PFSK-1 (cell line): ENCODE measurements around the gene NAV2.

Source experiments
- FOXP2 ChIP-seq: optimal IDR thresholded peaks from 2 replicates; pipeline ENCODE3; 2011; ENCODE audit warnings: borderline replicate concordance, control low read depth, inconsistent platforms; ENCODE audit not compliant: insufficient read depth; ENCODE audit errors: extremely low read length, extremely low read depth
- POLR2AphosphoS5 ChIP-seq: IDR thresholded peaks from 2 replicates; pipeline ENCODE4 v1.6.1; 2012; ENCODE audit warnings: low read depth, mild to moderate bottlenecking, control low read depth, low read length, moderate library complexity
- SIN3A ChIP-seq: IDR thresholded peaks from 2 replicates; pipeline ENCODE4 v1.6.1; 2012; ENCODE audit warnings: mild to moderate bottlenecking, low read length, moderate library complexity, borderline replicate concordance; ENCODE audit not compliant: insufficient read depth
- TAF1 ChIP-seq: IDR thresholded peaks from 2 replicates; pipeline ENCODE4 v1.6.1; 2012; ENCODE audit warnings: low read length, control low read depth, borderline replicate concordance; ENCODE audit not compliant: insufficient read depth
- TF ChIP-seq, protein P1 (sequence below), 2 experiments: IDR thresholded peaks; 2 replicates each; pipeline versions ENCODE4 v1.6.1 to v1.8.0; 2011 to 2012; ENCODE audit warnings: low read depth in 2 of 2, low read length in 2 of 2, control low read depth in 1 of 2, inconsistent platforms in 1 of 2, mild to moderate bottlenecking in 1 of 2, moderate library complexity in 1 of 2; ENCODE audit not compliant: insufficient read depth in 1 of 2

The NAV2 gene

DNA sequence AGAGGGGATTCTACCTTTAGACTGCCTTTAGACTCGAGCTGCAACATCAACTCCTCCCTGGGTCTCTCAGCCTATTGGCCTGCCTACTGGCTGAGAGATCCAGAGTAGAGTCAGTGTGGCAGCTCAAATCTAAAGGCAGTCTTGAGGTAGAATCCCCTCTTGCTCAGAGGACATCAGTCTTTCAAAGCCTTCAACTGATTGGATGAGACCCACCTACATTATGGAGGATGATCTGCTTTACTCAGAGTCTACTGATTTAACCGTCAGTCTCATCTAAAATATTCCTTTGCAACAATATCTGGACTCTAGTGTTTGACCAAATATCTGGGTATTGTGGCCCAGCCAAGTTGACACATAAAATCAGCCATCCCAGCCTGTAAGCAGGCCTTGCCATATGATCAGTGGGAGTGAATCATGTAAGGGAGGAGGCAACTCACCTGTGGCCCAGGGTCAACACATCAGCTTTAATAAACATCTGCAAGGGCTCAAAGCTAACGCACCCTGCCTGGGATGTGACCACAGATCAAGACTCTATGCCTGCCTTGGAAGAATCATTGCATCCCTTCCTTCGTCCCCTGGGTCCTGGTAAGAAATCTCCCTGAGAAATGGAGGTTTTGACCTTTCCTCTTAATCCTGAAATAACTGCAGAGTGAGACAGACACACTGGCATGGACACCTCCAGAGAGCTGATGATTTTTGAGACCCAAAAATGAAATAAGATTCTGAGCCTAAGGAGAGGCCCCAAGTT is 249.6 kb downstream of the NAV2 start:
- TF ChIP-seq, protein P1, sequence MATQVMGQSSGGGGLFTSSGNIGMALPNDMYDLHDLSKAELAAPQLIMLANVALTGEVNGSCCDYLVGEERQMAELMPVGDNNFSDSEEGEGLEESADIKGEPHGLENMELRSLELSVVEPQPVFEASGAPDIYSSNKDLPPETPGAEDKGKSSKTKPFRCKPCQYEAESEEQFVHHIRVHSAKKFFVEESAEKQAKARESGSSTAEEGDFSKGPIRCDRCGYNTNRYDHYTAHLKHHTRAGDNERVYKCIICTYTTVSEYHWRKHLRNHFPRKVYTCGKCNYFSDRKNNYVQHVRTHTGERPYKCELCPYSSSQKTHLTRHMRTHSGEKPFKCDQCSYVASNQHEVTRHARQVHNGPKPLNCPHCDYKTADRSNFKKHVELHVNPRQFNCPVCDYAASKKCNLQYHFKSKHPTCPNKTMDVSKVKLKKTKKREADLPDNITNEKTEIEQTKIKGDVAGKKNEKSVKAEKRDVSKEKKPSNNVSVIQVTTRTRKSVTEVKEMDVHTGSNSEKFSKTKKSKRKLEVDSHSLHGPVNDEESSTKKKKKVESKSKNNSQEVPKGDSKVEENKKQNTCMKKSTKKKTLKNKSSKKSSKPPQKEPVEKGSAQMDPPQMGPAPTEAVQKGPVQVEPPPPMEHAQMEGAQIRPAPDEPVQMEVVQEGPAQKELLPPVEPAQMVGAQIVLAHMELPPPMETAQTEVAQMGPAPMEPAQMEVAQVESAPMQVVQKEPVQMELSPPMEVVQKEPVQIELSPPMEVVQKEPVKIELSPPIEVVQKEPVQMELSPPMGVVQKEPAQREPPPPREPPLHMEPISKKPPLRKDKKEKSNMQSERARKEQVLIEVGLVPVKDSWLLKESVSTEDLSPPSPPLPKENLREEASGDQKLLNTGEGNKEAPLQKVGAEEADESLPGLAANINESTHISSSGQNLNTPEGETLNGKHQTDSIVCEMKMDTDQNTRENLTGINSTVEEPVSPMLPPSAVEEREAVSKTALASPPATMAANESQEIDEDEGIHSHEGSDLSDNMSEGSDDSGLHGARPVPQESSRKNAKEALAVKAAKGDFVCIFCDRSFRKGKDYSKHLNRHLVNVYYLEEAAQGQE (IDR thresholded peaks at IDR 0.05; ENCODE audit: insufficient read depth in 1 of 2, low read depth in 2 of 2, low read length in 2 of 2): no peak
- TF ChIP-seq TAF1 (no peak), POLR2AphosphoS5 (no peak), SIN3A (no peak), FOXP2 (no peak)

DNA sequence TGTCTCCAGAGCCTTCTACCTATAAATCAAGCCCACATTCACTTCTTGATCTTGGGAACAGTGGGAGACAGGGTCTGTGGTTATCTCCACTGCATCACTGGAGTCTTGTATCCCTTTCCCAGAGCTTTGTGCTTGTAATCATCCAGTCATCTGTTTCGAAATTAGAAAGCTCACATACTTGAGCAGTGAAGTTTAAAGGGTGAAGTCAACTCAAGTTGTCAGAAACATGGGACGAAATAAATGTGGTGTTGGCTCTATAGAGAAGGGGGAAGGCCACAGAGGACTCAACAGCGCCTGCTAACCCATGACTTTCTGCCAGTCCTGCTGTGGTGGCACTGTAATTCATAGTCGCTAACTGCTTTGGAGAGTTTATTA is 250.2 kb downstream of the NAV2 start:
- TF ChIP-seq SIN3A (no peak), POLR2AphosphoS5 (no peak), FOXP2 (no peak), TAF1 (no peak)
- TF ChIP-seq, protein P1 (IDR thresholded peaks at IDR 0.05; ENCODE audit: insufficient read depth in 1 of 2, low read depth in 2 of 2, low read length in 2 of 2): no peak

DNA sequence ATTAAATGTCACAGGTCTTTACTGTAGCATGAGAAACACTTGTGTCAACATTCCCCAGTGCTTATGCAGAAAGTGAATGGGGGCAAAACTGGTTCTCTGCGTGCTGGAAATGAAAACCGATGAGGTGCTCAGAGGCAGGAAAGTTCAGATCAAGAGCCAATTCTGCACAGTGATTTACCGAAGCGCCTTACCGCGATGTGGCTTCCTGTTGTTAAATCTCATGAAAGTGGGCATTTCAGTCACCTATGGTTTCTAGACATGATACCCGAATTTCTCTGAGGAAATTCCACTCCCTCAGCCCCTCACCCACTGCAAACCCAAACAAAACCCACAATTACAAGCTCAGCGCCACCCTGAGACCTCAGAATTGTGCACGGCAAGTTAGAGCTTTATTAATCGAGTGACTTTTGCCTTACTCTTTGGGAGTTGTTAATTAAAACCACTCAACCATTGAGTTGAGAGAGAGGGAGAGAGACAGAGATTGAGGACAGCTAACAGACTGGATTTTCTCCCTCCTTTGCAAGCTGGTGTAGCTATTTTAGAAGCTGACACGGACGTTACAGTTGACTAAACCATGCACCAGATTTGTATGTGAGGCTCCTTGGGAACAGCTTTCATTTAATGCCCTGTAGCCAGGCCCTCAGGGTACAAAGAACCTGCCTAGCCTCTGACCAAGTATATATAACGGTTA is 251.2 kb downstream of the NAV2 start:
- TF ChIP-seq, protein P1 (IDR thresholded peaks at IDR 0.05; ENCODE audit: insufficient read depth in 1 of 2, low read depth in 2 of 2, low read length in 2 of 2): no peak
- TF ChIP-seq POLR2AphosphoS5 (no peak), FOXP2 (no peak), SIN3A (no peak), TAF1 (no peak)

DNA sequence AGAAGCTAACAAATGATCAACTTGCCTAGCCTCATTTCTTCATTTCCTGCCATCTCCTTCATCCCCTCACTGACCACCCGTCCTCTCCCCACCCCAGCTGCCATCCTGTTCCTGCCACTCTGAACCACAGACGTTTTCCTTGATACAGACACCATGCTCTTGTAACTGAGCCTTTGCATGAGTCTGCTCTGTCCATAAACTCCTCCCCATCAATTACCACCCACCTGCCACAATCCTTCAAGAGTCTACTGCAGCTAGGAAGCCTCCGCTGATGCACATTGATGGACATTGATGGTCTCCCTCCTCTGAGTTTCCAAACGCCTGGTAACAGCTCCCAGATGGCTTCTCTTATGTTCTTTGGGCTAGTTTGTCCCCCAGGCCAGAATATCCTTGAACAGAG is 253.8 kb downstream of the NAV2 start:
- no peak for TF ChIP-seq POLR2AphosphoS5
- no peak for TF ChIP-seq FOXP2
- no peak for TF ChIP-seq TAF1
- TF ChIP-seq, protein P1 (IDR thresholded peaks at IDR 0.05; ENCODE audit: insufficient read depth in 1 of 2, low read depth in 2 of 2, low read length in 2 of 2): no peak
- no peak for TF ChIP-seq SIN3A
